CD14-positive monocyte (primary cell): Measurements from ENCODE around the gene CLCN5. TPM values are rescaled to one million over a fixed set of nuclear protein-coding genes. Genes with fewer than 3 reads are reported as not detected.

Experiments used
- DNase-seq, 3 donors: peaks; one replicate each; pipeline ENCODE4 v3.0.0-alpha.2; 2011 to 2022
- H2AFZ ChIP-seq: 2 replicates; pipeline ENCODE4 v1.6.0; 2012; ENCODE audit warnings: mild to moderate bottlenecking, low read depth, low read length, inconsistent platforms; ENCODE audit not compliant: insufficient read depth, poor library complexity, severe bottlenecking
- H3K27ac ChIP-seq, 2 donors: 1 replicate in 1 of 2; 2 replicates in 1 of 2; pipeline ENCODE4 v1.5.1; 2012 to 2013; ENCODE audit warnings: low read length in 2 of 2, control low read depth in 1 of 2, inconsistent platforms in 1 of 2, low read depth in 1 of 2, mild to moderate bottlenecking in 1 of 2
- H3K27me3 ChIP-seq, 2 donors: one replicate each; pipeline versions ENCODE4 v1.6.0 to v1.6.1; 2011 to 2013; ENCODE audit warnings: low read length in 2 of 2; ENCODE audit not compliant: control insufficient read depth in 2 of 2, insufficient read depth in 2 of 2
- H3K36me3 ChIP-seq, 2 donors: replicated peaks in 1 of 2; 1 replicate in 1 of 2; 2 replicates in 1 of 2; pipeline versions ENCODE4 v1.5.1 to v1.6.1; 2012 to 2013; ENCODE audit warnings: low read length in 2 of 2, control low read depth in 1 of 2, inconsistent platforms in 1 of 2, mild to moderate bottlenecking in 1 of 2; ENCODE audit not compliant: insufficient read depth in 2 of 2, control insufficient read depth in 1 of 2
- H3K4me1 ChIP-seq, 2 donors: 1 replicate in 1 of 2; 2 replicates in 1 of 2; pipeline versions ENCODE4 v1.5.1 to v1.6.1; 2012 to 2013; ENCODE audit warnings: low read length in 2 of 2, control low read depth in 1 of 2, inconsistent platforms in 1 of 2, mild to moderate bottlenecking in 1 of 2, moderate library complexity in 1 of 2; ENCODE audit not compliant: insufficient read depth in 2 of 2, control insufficient read depth in 1 of 2
- H3K4me2 ChIP-seq: replicated peaks from 2 replicates; pipeline ENCODE3; 2012; ENCODE audit warnings: low read length, moderate library complexity, mild to moderate bottlenecking; ENCODE audit not compliant: poor library complexity, severe bottlenecking; ENCODE audit errors: extremely low read depth
- H3K4me3 ChIP-seq, 3 experiments: fragments of 200-600 bp in 1 of 3; sonication (generic) in 1 of 3; replicated peaks in 1 of 3; 1 replicate in 2 of 3; 2 replicates in 1 of 3; pipeline ENCODE4 v1.5.1; 2011 to 2013; ENCODE audit warnings: low read length in 3 of 3, mild to moderate bottlenecking in 3 of 3, control low read depth in 2 of 3, low read depth in 2 of 3, inconsistent platforms in 1 of 3, moderate library complexity in 1 of 3
- H3K79me2 ChIP-seq: 2 replicates; pipeline ENCODE4 v1.6.0; 2012; ENCODE audit warnings: mild to moderate bottlenecking, control low read depth, inconsistent platforms, low read length, moderate library complexity; ENCODE audit not compliant: insufficient read depth
- H3K9ac ChIP-seq: 2 replicates; pipeline ENCODE4 v1.6.0; 2017; ENCODE audit warnings: low read length, mild to moderate bottlenecking; ENCODE audit not compliant: insufficient read depth, poor library complexity, severe bottlenecking
- H3K9me3 ChIP-seq, 2 donors: replicated peaks in 1 of 2; 1 replicate in 1 of 2; 2 replicates in 1 of 2; pipeline versions ENCODE4 v1.5.1 to v1.6.1; 2012 to 2013; ENCODE audit warnings: low read length in 2 of 2, control low read depth in 1 of 2; ENCODE audit not compliant: control insufficient read depth in 1 of 2, insufficient read depth in 1 of 2
- H4K20me1 ChIP-seq: 2 replicates; pipeline ENCODE4 v1.6.0; 2012; ENCODE audit warnings: mild to moderate bottlenecking, low read length, control low read depth, moderate library complexity; ENCODE audit not compliant: insufficient read depth
- H3K27ac Mint-ChIP-seq, 7 donors: one replicate each; pipeline ENCODE4 v1.8.0; 2020; ENCODE audit warnings: mild to moderate bottlenecking in 7 of 7, mixed read lengths in 7 of 7, moderate library complexity in 6 of 7, inconsistent platforms in 2 of 7
- H3K27me3 Mint-ChIP-seq, 3 donors: one replicate each; pipeline ENCODE4 v1.8.0; 2021 to 2022; ENCODE audit warnings: low read depth in 3 of 3, mild to moderate bottlenecking in 3 of 3, mixed read lengths in 3 of 3, moderate library complexity in 3 of 3, inconsistent platforms in 1 of 3
- H3K36me3 Mint-ChIP-seq, 2 donors: one replicate each; pipeline ENCODE4 v1.8.0; 2020; ENCODE audit warnings: mixed read lengths in 2 of 2, inconsistent platforms in 1 of 2, mild to moderate bottlenecking in 1 of 2
- H3K4me1 Mint-ChIP-seq: one replicate; pipeline ENCODE4 v1.8.0; 2020; ENCODE audit warnings: mild to moderate bottlenecking, mixed read lengths
- H3K4me3 Mint-ChIP-seq, 2 donors: one replicate each; pipeline ENCODE4 v1.8.0; 2020; ENCODE audit warnings: mild to moderate bottlenecking in 2 of 2, mixed read lengths in 2 of 2, moderate library complexity in 1 of 2
- H3K9me3 Mint-ChIP-seq, 7 donors: one replicate each; pipeline ENCODE4 v1.8.0; 2020 to 2022; ENCODE audit warnings: mixed read lengths in 7 of 7, mild to moderate bottlenecking in 6 of 7, moderate library complexity in 6 of 7, inconsistent platforms in 2 of 7
- WGBS: methylation state at CpG from one replicate; pipeline ENCODE4 v1.1.5; 2013; ENCODE audit warnings: missing lambda C conversion rate; ENCODE audit not compliant: insufficient coverage; 5-methylcytosine and 5-hydroxymethylcytosine counted together
- intact Hi-C, 2 donors: fragments of 100-400 bp; cut with micrococcal nuclease; formaldehyde crosslinking; loops; one replicate each; pipeline versions ENCODE4 v1.15.0 to v1.15.1; 2023
- polyA plus RNA-seq, 3 donors: library from polyadenylated mRNA; depleted of rRNA in 1 of 3; unstranded in 2 of 3; stranded (reverse) in 1 of 3; fragments of 300-500 nt in 2 of 3; fragments of >200 nt in 1 of 3; fragmentation: Illumina TruSeq in 2 of 3; gene quantifications; 1 replicate in 2 of 3; 2 replicates in 1 of 3; pipeline ENCODE4 v1.2.3, GENCODE V29; 2012 to 2021
- TF ChIP-seq, protein P1 (sequence below): fragments of 200-600 bp; IDR thresholded peaks from one replicate; pipeline ENCODE4 v1.8.0; 2022; ENCODE audit warnings: antibody characterized with exemption, mild to moderate bottlenecking

The CLCN5 gene
- polyA plus RNA-seq, 3 donors: 4.1 to 4.2 (median 4.1) TPM

GRCh38 chrX:49880668-49881067 lies 41.7 kb upstream of the CLCN5 start:
- H3K9me3 ChIP-seq: no peaks in the 10 kb centered on the region
- intact Hi-C loops: no loop called here
- Mint-ChIP-seq H3K4me3 (no peak overlapping the region), H3K4me1 (peaks cover 37% of the 10 kb centered on the region), H3K27ac (no peak overlapping the region), H3K36me3 (no peaks in the 10 kb centered on the region), H3K27me3 (no peaks in the 10 kb centered on the region), H3K9me3 (peaks cover 0 to 3% (median 0%) of the 10 kb centered on the region in 7 donors)
- H3K79me2 ChIP-seq: no peaks in the 10 kb centered on the region
- peaks cover 28 to 39% of the 10 kb centered on the region in 2 donors for H3K4me1 ChIP-seq
- TF ChIP-seq, protein P1, sequence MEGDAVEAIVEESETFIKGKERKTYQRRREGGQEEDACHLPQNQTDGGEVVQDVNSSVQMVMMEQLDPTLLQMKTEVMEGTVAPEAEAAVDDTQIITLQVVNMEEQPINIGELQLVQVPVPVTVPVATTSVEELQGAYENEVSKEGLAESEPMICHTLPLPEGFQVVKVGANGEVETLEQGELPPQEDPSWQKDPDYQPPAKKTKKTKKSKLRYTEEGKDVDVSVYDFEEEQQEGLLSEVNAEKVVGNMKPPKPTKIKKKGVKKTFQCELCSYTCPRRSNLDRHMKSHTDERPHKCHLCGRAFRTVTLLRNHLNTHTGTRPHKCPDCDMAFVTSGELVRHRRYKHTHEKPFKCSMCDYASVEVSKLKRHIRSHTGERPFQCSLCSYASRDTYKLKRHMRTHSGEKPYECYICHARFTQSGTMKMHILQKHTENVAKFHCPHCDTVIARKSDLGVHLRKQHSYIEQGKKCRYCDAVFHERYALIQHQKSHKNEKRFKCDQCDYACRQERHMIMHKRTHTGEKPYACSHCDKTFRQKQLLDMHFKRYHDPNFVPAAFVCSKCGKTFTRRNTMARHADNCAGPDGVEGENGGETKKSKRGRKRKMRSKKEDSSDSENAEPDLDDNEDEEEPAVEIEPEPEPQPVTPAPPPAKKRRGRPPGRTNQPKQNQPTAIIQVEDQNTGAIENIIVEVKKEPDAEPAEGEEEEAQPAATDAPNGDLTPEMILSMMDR: no peak
- H4K20me1 ChIP-seq: no peaks in the 10 kb centered on the region
- no peaks in the 10 kb centered on the region for H3K27me3 ChIP-seq
- WGBS: 91% methylated on average over 7 of the region's 12 CpGs
- H3K4me2 ChIP-seq: no peak overlapping the region
- no peak overlapping the region for H3K9ac ChIP-seq
- H3K36me3 ChIP-seq: no peaks in the 10 kb centered on the region
- no peak overlapping the region for H2AFZ ChIP-seq
- no peak overlapping the region for H3K4me3 ChIP-seq
- DNase-seq: no peak
- no peak overlapping the region for H3K27ac ChIP-seq

- H3K4me3 ChIP-seq: no peak overlapping the region
- no peaks in the 10 kb centered on the region for H3K27me3 ChIP-seq
- TF ChIP-seq, protein P1: peak; percentile 77
- no peak overlapping the region for H3K27ac ChIP-seq
- peaks cover 0 to 3% (median 0%) of the 10 kb centered on the region in 7 donors for H3K9me3 Mint-ChIP-seq
- H3K36me3 ChIP-seq: no peaks in the 10 kb centered on the region
- peaks cover 19 to 32% of the 10 kb centered on the region in 2 donors for H3K4me1 ChIP-seq
- H3K9ac ChIP-seq: no peak overlapping the region
- DNase-seq: peak; percentile 63 to 76 (median 68)
- no peak overlapping the region for H2AFZ ChIP-seq
- peaks cover 0 to 2% (median 0%) of the 10 kb centered on the region in 3 donors for H3K27me3 Mint-ChIP-seq
- no peak overlapping the region for H3K4me2 ChIP-seq
- no peaks in the 10 kb centered on the region for H4K20me1 ChIP-seq
- 50% methylated on average over 2 of the region's 7 CpGs for WGBS
- intact Hi-C loops: no loop called here
- H3K27ac Mint-ChIP-seq: peak overlapping the region in 5 of 7 donors; percentile 20 to 80 (median 32)
- H3K79me2 ChIP-seq: no peaks in the 10 kb centered on the region
- H3K4me1 Mint-ChIP-seq: peaks cover 35% of the 10 kb centered on the region
- no peak overlapping the region for H3K4me3 Mint-ChIP-seq
- H3K36me3 Mint-ChIP-seq: no peaks in the 10 kb centered on the region
- H3K9me3 ChIP-seq: no peaks in the 10 kb centered on the region
Measured at GRCh38 chrX:49884290-49884862, 38.0 kb upstream of the CLCN5 start.
